Measurements from ENCODE around the gene NCAPG2.

Gene NCAPG2

GRCh38 chr7:158588878-158589442 is 115.6 kb downstream of the NCAPG2 start:
- no peak for DNase-seq

GRCh38 chr7:158588085-158588877 is 116.3 kb downstream of the NCAPG2 start:
- no peak for DNase-seq

- peak; percentile 50 for DNase-seq
Observed at GRCh38 chr7:158587162-158588084, 117.2 kb downstream of the NCAPG2 start, which contains the start of gene PTPRN2. TSS of gene PTPRN2 (minus strand) at chr7:158587823.

- no peak for DNase-seq
Observed at GRCh38 chr7:158586499-158587161, 118.0 kb downstream of the NCAPG2 start.

DNA sequence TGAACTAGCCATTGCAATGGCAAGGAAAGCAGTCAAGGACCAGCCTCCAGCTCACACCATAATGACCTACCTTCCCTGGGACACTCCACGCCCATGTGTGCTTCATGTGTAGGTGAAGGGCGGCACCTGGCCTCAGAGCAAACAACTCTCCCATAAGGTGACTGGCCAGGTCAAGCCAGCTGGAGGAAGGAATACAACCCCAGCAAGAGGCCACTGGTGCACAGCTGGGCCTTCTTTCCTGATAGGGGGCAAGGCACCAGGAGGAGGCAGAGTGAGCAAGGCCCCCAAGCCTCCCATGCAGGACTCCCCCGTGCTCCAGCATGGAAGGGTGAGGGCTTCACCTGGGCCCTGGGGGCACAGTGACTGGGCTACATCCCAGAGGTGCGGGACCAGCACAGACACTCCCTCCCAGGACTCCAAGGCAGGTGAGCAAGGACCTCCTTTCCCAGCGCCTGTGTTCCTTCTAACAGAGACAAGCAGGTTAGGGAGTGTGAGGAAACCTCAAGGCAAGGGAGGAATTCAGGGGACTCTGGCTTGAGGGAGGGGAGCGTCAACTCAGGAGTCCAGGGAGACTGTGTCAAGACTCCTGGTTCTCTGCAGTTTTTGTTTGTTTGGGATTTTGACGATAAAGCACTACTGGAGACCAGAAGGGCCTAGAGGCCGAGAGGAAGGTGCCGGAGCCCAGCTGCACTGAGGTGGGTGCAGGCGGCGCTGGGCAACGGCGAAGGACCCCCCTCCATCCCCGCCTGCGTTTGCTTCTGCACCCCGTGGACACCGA is 118.7 kb downstream of the NCAPG2 start:
- DNase-seq: no peak

DNA sequence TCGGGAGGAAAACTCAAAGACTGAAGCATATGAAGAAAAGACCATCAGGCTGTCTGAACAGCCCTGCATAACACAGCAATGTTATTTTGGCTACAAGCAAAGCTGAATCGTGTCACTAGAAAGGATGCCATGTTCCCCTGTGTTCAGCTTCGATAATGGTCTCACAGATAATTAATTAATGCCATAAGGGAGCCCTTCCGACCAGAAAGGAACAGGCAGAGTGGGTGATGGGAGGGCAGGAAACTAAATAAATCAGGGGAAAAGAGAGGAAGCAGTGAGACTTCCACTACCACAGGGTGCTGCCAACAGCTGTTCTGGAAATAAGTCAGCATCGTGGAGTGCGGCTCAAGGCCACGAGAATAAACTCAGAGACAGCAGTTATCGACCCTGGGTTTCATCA is 120.2 kb downstream of the NCAPG2 start:
- DNase-seq: no peak

GRCh38 chr7:158583810-158584209 is 120.8 kb downstream of the NCAPG2 start:
- no peak for DNase-seq

DNA sequence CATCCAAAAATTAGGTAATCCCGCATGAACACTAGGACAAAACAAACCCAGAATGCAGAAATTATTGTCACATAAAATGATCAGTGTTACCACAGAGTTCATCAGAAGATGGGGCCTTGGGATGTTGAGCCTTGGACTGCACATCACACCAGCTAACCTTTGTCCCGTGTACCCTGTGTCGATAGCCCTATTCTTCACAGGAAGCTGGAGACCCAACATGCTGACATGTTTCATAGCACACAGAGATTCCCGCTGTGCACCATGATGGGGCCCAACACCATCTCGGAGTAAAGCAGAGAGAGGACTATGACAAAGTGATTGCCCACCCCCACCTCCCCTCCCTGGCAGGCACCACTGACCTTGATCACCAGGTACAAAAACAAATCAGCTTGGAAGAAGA is 121.5 kb downstream of the NCAPG2 start:
- DNase-seq: no peak

GRCh38 chr7:158582089-158582456 is 122.5 kb downstream of the NCAPG2 start:
- no peak for DNase-seq

- no peak for DNase-seq
Observed at GRCh38 chr7:158581440-158582088, 123.0 kb downstream of the NCAPG2 start.
